Liver (tissue), 9 donors: ENCODE data around the gene CAP2. TPM values are rescaled to one million over a fixed set of nuclear protein-coding genes. Genes with fewer than 3 reads are reported as not detected.

ENCODE experiments used
- DNase-seq: peaks from one replicate; pipeline ENCODE4 v3.0.0-alpha.2; 2017; ENCODE audit warnings: low spot score
- H3K27ac ChIP-seq, 2 donors: one replicate each; pipeline ENCODE4 v1.7.0; 2013; ENCODE audit warnings: inconsistent platforms in 2 of 2, low read length in 2 of 2, control low read depth in 1 of 2, low read depth in 1 of 2, mild to moderate bottlenecking in 1 of 2
- H3K27me3 ChIP-seq, 4 donors: one replicate each; pipeline versions ENCODE4 v1.6.1 to v1.7.0; 2013; ENCODE audit warnings: low read length in 3 of 4, inconsistent platforms in 1 of 4, mild to moderate bottlenecking in 1 of 4, moderate library complexity in 1 of 4; ENCODE audit not compliant: control insufficient read depth in 4 of 4, insufficient read depth in 4 of 4
- H3K36me3 ChIP-seq, 4 donors: one replicate each; pipeline versions ENCODE4 v1.6.1 to v1.7.0; 2013; ENCODE audit warnings: low read length in 3 of 4, mild to moderate bottlenecking in 3 of 4, low read depth in 1 of 4, moderate library complexity in 1 of 4; ENCODE audit not compliant: control insufficient read depth in 4 of 4, insufficient read depth in 3 of 4
- H3K4me1 ChIP-seq, 4 donors: one replicate each; pipeline versions ENCODE4 v1.6.1 to v1.7.0; 2013; ENCODE audit warnings: low read length in 3 of 4, mild to moderate bottlenecking in 3 of 4, moderate library complexity in 1 of 4; ENCODE audit not compliant: control insufficient read depth in 4 of 4, insufficient read depth in 4 of 4
- H3K4me3 ChIP-seq, 3 donors: one replicate each; pipeline versions ENCODE4 v1.6.1 to v1.7.0; 2013; ENCODE audit warnings: low read length in 3 of 3, control low read depth in 1 of 3, low read depth in 1 of 3, mild to moderate bottlenecking in 1 of 3
- H3K9ac ChIP-seq, 2 donors: one replicate each; pipeline ENCODE4 v1.7.0; 2013; ENCODE audit warnings: low read length in 2 of 2, mild to moderate bottlenecking in 2 of 2, moderate library complexity in 2 of 2, control low read depth in 1 of 2, low read depth in 1 of 2
- H3K9me3 ChIP-seq, 4 donors: one replicate each; pipeline versions ENCODE4 v1.6.1 to v1.7.0; 2013; ENCODE audit warnings: low read length in 3 of 4; ENCODE audit not compliant: control insufficient read depth in 4 of 4
- EGR1 ChIP-seq, 2 donors: IDR thresholded peaks; 2 replicates each; pipeline ENCODE4 v1.6.1; 2016 to 2018; ENCODE audit warnings: antibody characterized with exemption in 2 of 2, low read depth in 2 of 2
- FOXA1 ChIP-seq: IDR thresholded peaks from 2 replicates; pipeline ENCODE4 v1.6.1; 2016; ENCODE audit warnings: antibody characterized with exemption
- FOXA2 ChIP-seq: IDR thresholded peaks from 2 replicates; pipeline ENCODE4 v1.6.1; 2016; ENCODE audit warnings: antibody characterized with exemption
- GABPA ChIP-seq, 2 donors: IDR thresholded peaks in 1 of 2; conservative IDR thresholded peaks in 1 of 2; 2 replicates each; pipeline ENCODE4 v1.6.1; 2016; ENCODE audit warnings: antibody characterized with exemption in 2 of 2, mild to moderate bottlenecking in 1 of 2, moderate library complexity in 1 of 2
- HNF4G ChIP-seq: IDR thresholded peaks from 2 replicates; pipeline ENCODE4 v1.6.1; 2016; ENCODE audit warnings: antibody characterized with exemption
- NR2F2 ChIP-seq: IDR thresholded peaks from 2 replicates; pipeline ENCODE4 v1.6.1; 2016; ENCODE audit warnings: antibody characterized with exemption
- RAD21 ChIP-seq, 2 donors: IDR thresholded peaks; 2 replicates each; pipeline ENCODE4 v1.6.1; 2016; ENCODE audit warnings: antibody characterized with exemption in 2 of 2, mild to moderate bottlenecking in 2 of 2
- RXRA ChIP-seq, 2 donors: IDR thresholded peaks; 2 replicates each; pipeline ENCODE4 v1.6.1; 2017 to 2018; ENCODE audit warnings: antibody characterized with exemption in 2 of 2, mild to moderate bottlenecking in 1 of 2
- SP1 ChIP-seq: IDR thresholded peaks from 2 replicates; pipeline ENCODE4 v1.6.1; 2018; ENCODE audit warnings: antibody characterized with exemption, mild to moderate bottlenecking
- TAF1 ChIP-seq: conservative IDR thresholded peaks from 2 replicates; pipeline ENCODE4 v1.6.1; 2016; ENCODE audit warnings: antibody characterized with exemption, mild to moderate bottlenecking
- YY1 ChIP-seq: IDR thresholded peaks from 2 replicates; pipeline ENCODE4 v1.6.1; 2016; ENCODE audit warnings: antibody characterized with exemption, mild to moderate bottlenecking
- WGBS: extraction: QIAGEN DNeasy Blood & Tissue Kit; methylation state at CpG from one replicate; pipeline ENCODE4 v1.1.7; 2013; 5-methylcytosine and 5-hydroxymethylcytosine counted together
- polyA plus RNA-seq, 2 donors: library from polyadenylated mRNA; stranded (reverse) in 1 of 2; unstranded in 1 of 2; fragments of 200-250 nt in 1 of 2; fragments of >200 nt in 1 of 2; fragmentation: Nextera tagmentation in 1 of 2; extraction: Ambion mirVana in 1 of 2; gene quantifications; one replicate each; pipeline versions ENCODE4 v1.2.1 to v1.2.3, GENCODE V29; 2013 to 2015
- total RNA-seq, 2 donors: library from RNA; depleted of rRNA; stranded (reverse); fragments of >200 nt; gene quantifications; one replicate each; pipeline ENCODE4 v1.2.3, GENCODE V29; 2014
- TF ChIP-seq, protein P1 (sequence below): IDR thresholded peaks from 2 replicates; pipeline ENCODE4 v1.6.1; 2016; ENCODE audit warnings: antibody characterized with exemption
- TF ChIP-seq, protein P2 (sequence below): fragments of 150-350 bp; IDR thresholded peaks from 2 replicates; pipeline ENCODE4 v1.5.1; 2017; ENCODE audit warnings: improper control_type of control experiment, low read depth, low read length; ENCODE audit not compliant: missing input control
- TF ChIP-seq, protein P3 (sequence below): IDR thresholded peaks from 2 replicates; pipeline ENCODE4 v1.6.1; 2016; ENCODE audit warnings: antibody characterized with exemption, mild to moderate bottlenecking
- donor health status: healthy.
- donor health status: healthy.
- donor health status: healthy.
- donor health status: healthy.
- donor health status: healthy.

CAP2 gene
- total and polyA plus RNA-seq, 4 donors = 1.2 to 6.4 (median 2.5) TPM

DNA sequence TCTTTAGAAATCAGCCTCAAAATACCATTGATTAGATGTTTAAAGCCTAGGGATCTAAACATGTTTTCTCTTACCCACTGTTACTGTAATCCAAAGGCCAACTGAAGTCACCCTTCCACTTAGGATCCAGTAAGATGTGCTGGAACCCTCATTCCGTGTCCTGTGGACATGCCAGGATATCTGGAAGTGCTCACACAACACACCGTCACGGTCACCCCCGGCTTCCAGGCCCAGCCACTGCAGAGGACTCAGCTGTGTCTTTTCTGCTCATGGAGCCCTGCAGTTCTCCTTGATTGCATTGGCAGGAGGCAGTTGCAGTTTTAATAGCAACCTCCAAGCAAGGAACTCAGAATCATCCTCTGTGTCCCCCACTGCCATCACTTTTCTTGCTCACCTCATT is 93.3 kb downstream of the CAP2 start:
- 97% methylated on average over 4 of the region's 4 CpGs for WGBS
- H3K4me3 ChIP-seq = no peak overlapping the region

DNA sequence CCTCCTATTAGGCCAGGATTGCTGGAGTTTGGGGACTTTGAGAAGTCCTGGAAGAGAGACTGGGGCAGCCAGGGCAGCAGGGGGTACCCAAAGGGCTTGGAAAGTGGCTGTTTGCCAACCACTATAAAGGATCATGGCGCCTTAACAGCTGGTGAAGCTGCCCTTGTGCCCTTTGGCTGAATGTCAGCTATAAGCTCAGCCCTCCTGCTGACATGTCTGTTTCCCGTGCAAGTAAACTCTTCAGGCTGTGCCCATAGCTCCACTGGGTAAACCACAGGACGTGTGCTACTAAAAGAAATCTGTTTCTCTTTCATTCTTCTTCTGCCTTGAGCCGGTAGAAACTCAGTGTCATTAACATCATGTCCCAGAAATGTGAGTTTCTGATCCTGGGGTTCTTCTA is 97.3 kb downstream of the CAP2 start:
- no peaks in the 10 kb centered on the region for H3K36me3 ChIP-seq
- TF ChIP-seq FOXA1 = no peak
- no peak for TF ChIP-seq RXRA (IDR thresholded peaks at IDR 0.05)
- TF ChIP-seq, protein P1, sequence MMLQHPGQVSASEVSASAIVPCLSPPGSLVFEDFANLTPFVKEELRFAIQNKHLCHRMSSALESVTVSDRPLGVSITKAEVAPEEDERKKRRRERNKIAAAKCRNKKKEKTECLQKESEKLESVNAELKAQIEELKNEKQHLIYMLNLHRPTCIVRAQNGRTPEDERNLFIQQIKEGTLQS = no peak
- TF ChIP-seq, protein P2, sequence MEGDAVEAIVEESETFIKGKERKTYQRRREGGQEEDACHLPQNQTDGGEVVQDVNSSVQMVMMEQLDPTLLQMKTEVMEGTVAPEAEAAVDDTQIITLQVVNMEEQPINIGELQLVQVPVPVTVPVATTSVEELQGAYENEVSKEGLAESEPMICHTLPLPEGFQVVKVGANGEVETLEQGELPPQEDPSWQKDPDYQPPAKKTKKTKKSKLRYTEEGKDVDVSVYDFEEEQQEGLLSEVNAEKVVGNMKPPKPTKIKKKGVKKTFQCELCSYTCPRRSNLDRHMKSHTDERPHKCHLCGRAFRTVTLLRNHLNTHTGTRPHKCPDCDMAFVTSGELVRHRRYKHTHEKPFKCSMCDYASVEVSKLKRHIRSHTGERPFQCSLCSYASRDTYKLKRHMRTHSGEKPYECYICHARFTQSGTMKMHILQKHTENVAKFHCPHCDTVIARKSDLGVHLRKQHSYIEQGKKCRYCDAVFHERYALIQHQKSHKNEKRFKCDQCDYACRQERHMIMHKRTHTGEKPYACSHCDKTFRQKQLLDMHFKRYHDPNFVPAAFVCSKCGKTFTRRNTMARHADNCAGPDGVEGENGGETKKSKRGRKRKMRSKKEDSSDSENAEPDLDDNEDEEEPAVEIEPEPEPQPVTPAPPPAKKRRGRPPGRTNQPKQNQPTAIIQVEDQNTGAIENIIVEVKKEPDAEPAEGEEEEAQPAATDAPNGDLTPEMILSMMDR = no peak
- 76% methylated on average over 4 of the region's 4 CpGs for WGBS
- no peaks in the 10 kb centered on the region for H3K9me3 ChIP-seq
- no peaks in the 10 kb centered on the region for H3K27me3 ChIP-seq
- H3K27ac ChIP-seq = no peak overlapping the region
- no peak overlapping the region for H3K9ac ChIP-seq
- no peak for DNase-seq
- no peak overlapping the region for H3K4me3 ChIP-seq
- peaks cover 0 to 8% (median 3%) of the 10 kb centered on the region in 4 donors for H3K4me1 ChIP-seq

More for the DNA sequence above, 93.3 kb downstream of the CAP2 start:
- no peak overlapping the region for H3K9ac ChIP-seq
- no peaks in the 10 kb centered on the region for H3K27me3 ChIP-seq
- TF ChIP-seq EGR1 (IDR thresholded peaks at IDR 0.05; ENCODE audit: low read depth in 2 of 2) (no peak), NR2F2 (no peak), FOXA2 (no peak), YY1 (no peak), HNF4G (no peak), RAD21 (IDR thresholded peaks at IDR 0.05) (no peak), SP1 (no peak), TAF1 (no peak), GABPA (IDR thresholded peaks at IDR 0.05 in 1 of 2, conservative IDR thresholded peaks at IDR 0.05 in 1 of 2) (no peak)
- TF ChIP-seq, protein P1 = no peak
- TF ChIP-seq, protein P3, sequence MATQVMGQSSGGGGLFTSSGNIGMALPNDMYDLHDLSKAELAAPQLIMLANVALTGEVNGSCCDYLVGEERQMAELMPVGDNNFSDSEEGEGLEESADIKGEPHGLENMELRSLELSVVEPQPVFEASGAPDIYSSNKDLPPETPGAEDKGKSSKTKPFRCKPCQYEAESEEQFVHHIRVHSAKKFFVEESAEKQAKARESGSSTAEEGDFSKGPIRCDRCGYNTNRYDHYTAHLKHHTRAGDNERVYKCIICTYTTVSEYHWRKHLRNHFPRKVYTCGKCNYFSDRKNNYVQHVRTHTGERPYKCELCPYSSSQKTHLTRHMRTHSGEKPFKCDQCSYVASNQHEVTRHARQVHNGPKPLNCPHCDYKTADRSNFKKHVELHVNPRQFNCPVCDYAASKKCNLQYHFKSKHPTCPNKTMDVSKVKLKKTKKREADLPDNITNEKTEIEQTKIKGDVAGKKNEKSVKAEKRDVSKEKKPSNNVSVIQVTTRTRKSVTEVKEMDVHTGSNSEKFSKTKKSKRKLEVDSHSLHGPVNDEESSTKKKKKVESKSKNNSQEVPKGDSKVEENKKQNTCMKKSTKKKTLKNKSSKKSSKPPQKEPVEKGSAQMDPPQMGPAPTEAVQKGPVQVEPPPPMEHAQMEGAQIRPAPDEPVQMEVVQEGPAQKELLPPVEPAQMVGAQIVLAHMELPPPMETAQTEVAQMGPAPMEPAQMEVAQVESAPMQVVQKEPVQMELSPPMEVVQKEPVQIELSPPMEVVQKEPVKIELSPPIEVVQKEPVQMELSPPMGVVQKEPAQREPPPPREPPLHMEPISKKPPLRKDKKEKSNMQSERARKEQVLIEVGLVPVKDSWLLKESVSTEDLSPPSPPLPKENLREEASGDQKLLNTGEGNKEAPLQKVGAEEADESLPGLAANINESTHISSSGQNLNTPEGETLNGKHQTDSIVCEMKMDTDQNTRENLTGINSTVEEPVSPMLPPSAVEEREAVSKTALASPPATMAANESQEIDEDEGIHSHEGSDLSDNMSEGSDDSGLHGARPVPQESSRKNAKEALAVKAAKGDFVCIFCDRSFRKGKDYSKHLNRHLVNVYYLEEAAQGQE = no peak
- H3K4me1 ChIP-seq = no peaks in the 10 kb centered on the region
- no peaks in the 10 kb centered on the region for H3K9me3 ChIP-seq
- H3K27ac ChIP-seq = no peak overlapping the region
- no peaks in the 10 kb centered on the region for H3K36me3 ChIP-seq
- DNase-seq = no peak
